CD4-positive, CD25-positive, alpha-beta regulatory T cell (primary cell): Measurements from ENCODE around the gene MINDY1. TPM values are rescaled to one million over a fixed set of nuclear protein-coding genes. Genes with fewer than 3 reads are reported as not detected.

ENCODE experiments used
- ATAC-seq, 2 donors: fragments of 150-1000 bp; cut with Tn5 transposase; one replicate each; pipeline ENCODE4 v1.10.0; 2021; ENCODE audit warnings: low read depth in 2 of 2, moderate number of reproducible peaks in 2 of 2, moderate library complexity in 1 of 2
- DNase-seq, 3 donors: peaks; one replicate each; pipeline versions ENCODE4 v3.0.0 to v3.0.0-alpha.2; 2012 to 2022; ENCODE audit warnings: mixed read lengths in 1 of 3
- H3K27ac ChIP-seq: one replicate; pipeline ENCODE4 v1.7.0; 2013; ENCODE audit warnings: mild to moderate bottlenecking, low read length; ENCODE audit not compliant: insufficient read depth, poor library complexity, severe bottlenecking
- H3K27me3 ChIP-seq: one replicate; pipeline ENCODE4 v1.7.0; 2013; ENCODE audit warnings: low read length; ENCODE audit not compliant: control insufficient read depth, insufficient read depth
- H3K36me3 ChIP-seq: one replicate; pipeline ENCODE4 v1.7.0; 2013; ENCODE audit warnings: mild to moderate bottlenecking, low read length, moderate library complexity; ENCODE audit not compliant: control insufficient read depth, insufficient read depth
- H3K4me1 ChIP-seq: 2 replicates; pipeline ENCODE4 v1.7.0; 2013; ENCODE audit warnings: mild to moderate bottlenecking, low read length; ENCODE audit not compliant: insufficient read depth, control insufficient read depth, poor library complexity, severe bottlenecking
- H3K4me3 ChIP-seq: one replicate; pipeline ENCODE4 v1.7.0; 2013; ENCODE audit warnings: low read depth, mild to moderate bottlenecking, low read length, moderate library complexity
- H3K9me3 ChIP-seq, 2 experiments: 1 replicate in 1 of 2; 2 replicates in 1 of 2; pipeline ENCODE4 v1.7.0; 2013; ENCODE audit warnings: low read length in 2 of 2, mild to moderate bottlenecking in 1 of 2, moderate library complexity in 1 of 2; ENCODE audit not compliant: control insufficient read depth in 2 of 2
- H3K27ac Mint-ChIP-seq, 3 donors: one replicate each; pipeline ENCODE4 v1.8.0; 2020 to 2022; ENCODE audit warnings: mild to moderate bottlenecking in 3 of 3, mixed read lengths in 3 of 3, moderate library complexity in 2 of 3
- H3K27me3 Mint-ChIP-seq: one replicate; pipeline ENCODE4 v1.8.0; 2022; ENCODE audit warnings: mild to moderate bottlenecking, mixed read lengths
- H3K36me3 Mint-ChIP-seq: one replicate; pipeline ENCODE4 v1.8.0; 2020; ENCODE audit warnings: mixed read lengths
- H3K4me1 Mint-ChIP-seq, 4 donors: one replicate each; pipeline ENCODE4 v1.8.0; 2020 to 2022; ENCODE audit warnings: mixed read lengths in 4 of 4, mild to moderate bottlenecking in 1 of 4
- H3K4me3 Mint-ChIP-seq, 4 donors: one replicate each; pipeline ENCODE4 v1.8.0; 2020 to 2022; ENCODE audit warnings: mild to moderate bottlenecking in 4 of 4, mixed read lengths in 4 of 4, moderate library complexity in 3 of 4
- H3K9me3 Mint-ChIP-seq, 7 donors: one replicate each; pipeline ENCODE4 v1.8.0; 2020 to 2022; ENCODE audit warnings: mixed read lengths in 7 of 7, mild to moderate bottlenecking in 3 of 7, moderate library complexity in 2 of 7
- polyA plus RNA-seq, 4 donors: library from polyadenylated mRNA; unstranded; fragments of 300-500 nt; fragmentation: Illumina TruSeq; gene quantifications; one replicate each; pipeline ENCODE4 v1.2.3, GENCODE V29; 2021
- total RNA-seq: library from RNA; stranded (reverse); gene quantifications from one replicate; pipeline ENCODE4 v1.2.3, GENCODE V29; 2022

Gene MINDY1
- total and polyA plus RNA-seq, 5 donors from 2014 or later = 3.0 to 12.9 (median 5.4) TPM

DNA sequence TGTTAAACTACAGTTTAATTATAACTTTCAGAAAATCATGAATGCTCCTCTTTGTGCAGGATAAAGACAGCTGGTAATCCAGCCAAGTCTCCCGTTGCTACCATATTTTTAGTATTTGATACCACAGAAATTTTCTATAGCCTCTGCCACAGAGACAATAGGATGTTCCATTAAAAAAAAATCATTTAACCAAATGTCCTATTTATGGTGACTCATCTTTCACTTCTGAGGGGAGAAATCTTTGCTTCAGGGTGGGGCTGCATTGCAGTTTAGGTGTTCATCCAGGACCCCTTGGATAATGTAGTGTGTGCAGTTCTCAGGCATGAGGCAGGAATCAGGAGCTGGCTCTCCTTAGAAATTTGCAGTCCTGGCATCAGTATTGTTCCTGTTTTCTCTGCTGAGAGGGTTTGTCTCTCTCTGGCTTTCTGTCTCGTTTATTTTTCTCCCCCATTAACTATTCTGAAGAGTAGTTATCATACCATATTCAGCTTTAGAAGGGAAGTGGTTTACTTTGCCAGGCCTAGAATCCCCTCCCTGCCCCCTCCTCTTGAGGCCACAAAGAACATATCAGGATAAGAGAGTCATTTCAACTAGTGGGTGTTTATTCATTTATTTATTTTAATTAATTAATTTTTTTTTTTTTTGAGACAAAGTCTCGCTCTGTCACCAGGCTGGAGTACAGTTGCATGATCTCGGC lies 4.6 kb upstream of the MINDY1 start:
- Mint-ChIP-seq H3K4me1 (peaks cover 31 to 74% (median 44%) of the 10 kb centered on the region in 4 donors), H3K9me3 (no peaks in the 10 kb centered on the region), H3K27ac (peak overlapping the region in 1 of 3 donors; percentile 91), H3K4me3 (peak overlapping the region; percentile 35 to 98 (median 58)), H3K27me3 (no peaks in the 10 kb centered on the region), H3K36me3 (peaks cover 15% of the 10 kb centered on the region)
- DNase-seq (no peak), ATAC-seq (no peak)
- Histone ChIP-seq H3K27me3 (no peaks in the 10 kb centered on the region), H3K36me3 (no peaks in the 10 kb centered on the region), H3K27ac (no peak overlapping the region), H3K9me3 (no peaks in the 10 kb centered on the region), H3K4me1 (peaks cover 41% of the 10 kb centered on the region), H3K4me3 (no peak overlapping the region)

DNA sequence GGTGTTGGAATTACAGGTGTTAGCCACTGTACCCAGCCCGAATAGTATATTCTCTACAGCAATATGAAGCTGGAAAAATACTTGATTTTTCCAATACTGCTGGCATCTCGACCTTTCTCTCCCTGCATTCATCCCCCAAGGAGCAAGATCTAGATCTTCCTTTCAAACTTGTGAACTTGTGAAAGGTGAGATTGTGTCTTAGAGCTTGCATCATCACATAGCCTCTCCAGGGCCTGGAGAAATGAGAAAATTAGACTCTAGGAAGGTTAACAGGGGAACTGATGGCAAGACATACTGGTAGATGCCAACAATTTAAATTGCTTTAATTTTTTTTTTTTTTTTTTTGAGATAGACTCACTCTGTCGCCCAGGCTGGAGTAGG lies 3.6 kb upstream of the MINDY1 start:
- H3K9me3 ChIP-seq = no peaks in the 10 kb centered on the region
- peak overlapping the region; percentile 2 for H3K27ac ChIP-seq
- peaks cover 31 to 84% (median 52%) of the 10 kb centered on the region in 4 donors for H3K4me1 Mint-ChIP-seq
- H3K36me3 ChIP-seq = no peaks in the 10 kb centered on the region
- H3K4me3 Mint-ChIP-seq = peak overlapping the region; percentile 89 to 98 (median 96)
- ATAC-seq = no peak
- H3K4me1 ChIP-seq = peaks cover 49% of the 10 kb centered on the region
- no peaks in the 10 kb centered on the region for H3K27me3 Mint-ChIP-seq
- H3K27me3 ChIP-seq = no peaks in the 10 kb centered on the region
- DNase-seq = no peak
- no peak overlapping the region for H3K4me3 ChIP-seq
- peaks cover 15% of the 10 kb centered on the region for H3K36me3 Mint-ChIP-seq
- H3K9me3 Mint-ChIP-seq = no peaks in the 10 kb centered on the region
- H3K27ac Mint-ChIP-seq = peak overlapping the region in 2 of 3 donors; percentile 25 to 97

DNA sequence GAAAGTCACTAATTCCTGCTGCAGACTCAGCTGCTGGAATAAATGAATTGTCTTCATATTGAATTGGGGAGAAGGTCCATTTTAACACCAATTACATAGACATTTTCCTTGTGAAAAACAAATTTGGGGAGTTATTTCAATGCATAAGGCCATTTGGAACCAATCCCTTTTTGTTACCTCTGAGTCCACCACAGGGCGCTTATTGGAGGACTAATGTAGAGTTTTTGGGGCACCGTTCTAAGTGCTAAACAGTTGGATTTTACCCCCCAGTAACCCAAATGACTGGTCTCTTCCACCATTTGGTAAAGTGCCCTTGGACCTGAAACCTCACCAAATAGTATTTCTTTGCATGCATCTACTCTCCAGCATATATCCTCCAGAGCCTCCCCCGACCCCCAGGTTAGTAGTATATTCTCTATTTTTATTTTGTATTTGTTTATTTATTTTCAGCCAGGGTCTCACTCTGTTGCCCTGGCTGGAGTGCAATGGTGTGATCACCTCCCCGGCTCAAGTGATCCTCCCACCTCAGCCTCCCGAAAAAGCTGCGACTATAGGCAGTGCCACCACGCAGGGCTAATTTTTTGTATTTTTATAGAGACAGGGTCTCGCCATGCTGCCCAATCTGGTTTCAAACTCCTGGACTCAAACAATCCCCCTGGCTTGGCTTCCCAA lies 3.1 kb upstream of the MINDY1 start:
- Mint-ChIP-seq H3K4me1 (peaks cover 31 to 88% (median 54%) of the 10 kb centered on the region in 4 donors), H3K27ac (peak overlapping the region; percentile 48 to 98 (median 97)), H3K36me3 (peaks cover 15% of the 10 kb centered on the region), H3K9me3 (no peaks in the 10 kb centered on the region), H3K27me3 (no peaks in the 10 kb centered on the region), H3K4me3 (peak overlapping the region; percentile 95 to 98 (median 96))
- no peak for ATAC-seq
- H3K4me1 ChIP-seq = peaks cover 54% of the 10 kb centered on the region
- no peaks in the 10 kb centered on the region for H3K9me3 ChIP-seq
- H3K36me3 ChIP-seq = no peaks in the 10 kb centered on the region
- H3K27ac ChIP-seq = no peak overlapping the region
- no peaks in the 10 kb centered on the region for H3K27me3 ChIP-seq
- H3K4me3 ChIP-seq = peak overlapping the region; percentile 90
- no peak for DNase-seq

DNA sequence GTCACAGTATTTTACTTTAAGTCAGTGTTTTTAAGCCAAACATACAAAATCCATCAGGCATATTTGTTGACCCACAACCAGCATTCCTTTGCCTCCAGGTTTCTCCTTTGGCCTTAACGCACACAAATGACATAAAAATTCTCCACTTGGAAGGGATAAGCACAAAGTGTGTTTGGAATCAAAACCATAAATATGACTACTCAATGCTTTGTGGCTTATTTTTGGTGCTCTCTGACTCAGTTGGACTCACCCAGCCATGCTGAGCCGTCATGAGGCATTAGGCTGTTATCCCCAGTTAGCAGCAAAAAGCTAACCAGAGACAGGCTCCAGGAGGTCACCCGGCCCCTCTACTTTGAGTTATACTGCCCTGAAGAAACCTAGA lies 2.5 kb upstream of the MINDY1 start:
- H3K27ac Mint-ChIP-seq = peak overlapping the region; percentile 96 to 98 (median 97)
- H3K4me3 Mint-ChIP-seq = peak overlapping the region; percentile 95 to 98 (median 96)
- peaks cover 15% of the 10 kb centered on the region for H3K36me3 Mint-ChIP-seq
- Histone ChIP-seq H3K27me3 (no peaks in the 10 kb centered on the region), H3K4me3 (peak overlapping the region; percentile 90), H3K36me3 (no peaks in the 10 kb centered on the region), H3K9me3 (no peaks in the 10 kb centered on the region), H3K4me1 (peaks cover 58% of the 10 kb centered on the region), H3K27ac (peak overlapping the region; percentile 97)
- no peak for DNase-seq
- no peaks in the 10 kb centered on the region for H3K9me3 Mint-ChIP-seq
- H3K4me1 Mint-ChIP-seq = peaks cover 27 to 91% (median 52%) of the 10 kb centered on the region in 4 donors
- no peaks in the 10 kb centered on the region for H3K27me3 Mint-ChIP-seq
- ATAC-seq = no peak

DNA sequence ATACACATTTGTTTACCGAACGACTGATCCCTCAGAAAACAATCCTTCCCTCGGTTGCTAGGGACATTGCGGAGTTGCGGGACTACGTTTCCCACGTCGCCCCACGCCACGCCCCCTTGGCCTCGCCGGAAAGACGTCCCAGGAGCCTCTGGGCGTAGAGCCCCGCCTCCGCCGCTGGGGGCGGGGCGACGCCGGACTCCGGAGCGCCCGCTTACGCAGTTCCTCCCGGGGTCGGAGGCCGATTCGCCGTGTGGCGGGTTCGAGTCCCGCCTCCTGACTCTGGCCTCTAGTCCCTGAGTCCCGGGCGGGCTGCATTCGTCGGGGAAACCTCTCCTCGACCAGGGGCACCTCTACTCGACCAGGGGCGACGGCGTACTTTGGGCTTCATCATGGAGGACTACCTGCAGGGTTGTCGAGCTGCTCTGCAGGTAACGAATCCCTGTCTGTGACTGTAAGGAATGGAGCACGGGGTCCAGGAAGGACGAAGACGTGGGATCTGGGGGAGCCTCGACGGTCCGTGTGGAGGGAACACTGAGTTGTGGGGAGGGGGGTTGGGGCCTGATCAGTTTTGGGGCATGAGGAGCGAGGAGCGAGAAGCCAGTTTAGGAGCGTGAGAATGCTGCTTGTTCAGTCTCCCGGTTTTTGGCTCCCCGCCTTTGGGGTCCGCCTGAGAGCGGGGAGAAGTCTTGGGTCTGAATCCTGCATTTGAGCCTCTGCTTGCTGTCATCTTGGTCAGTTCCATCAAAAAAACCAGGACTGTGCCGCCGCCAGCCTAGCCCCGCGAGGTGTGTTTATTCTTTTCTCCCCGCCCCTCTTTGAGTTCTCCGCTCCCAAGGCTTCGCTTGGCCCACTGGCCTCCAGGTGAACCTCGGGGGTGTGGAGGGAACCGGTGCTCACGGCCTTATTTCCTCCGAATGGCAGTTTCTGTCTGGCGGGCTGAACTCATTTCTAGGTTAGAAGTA lies 1.8 kb upstream of the MINDY1 start, which contains the start of gene PRUNE1:
Gene PRUNE1, plus strand, starts transcription at position 206 of the 962 bp plus-strand sequence. Its CDS starts 184 bp downstream, at position 390.
- peaks cover 27 to 94% (median 52%) of the 10 kb centered on the region in 4 donors for H3K4me1 Mint-ChIP-seq
- peak; percentile 92 to 93 for ATAC-seq
- peaks cover 13% of the 10 kb centered on the region for H3K36me3 Mint-ChIP-seq
- peaks cover 63% of the 10 kb centered on the region for H3K4me1 ChIP-seq
- no peaks in the 10 kb centered on the region for H3K36me3 ChIP-seq
- peak within 1 kb of the TSS; percentile 97 for H3K27ac ChIP-seq
- peak; percentile 91 to 96 (median 95) for DNase-seq
- H3K27ac Mint-ChIP-seq = peak within 1 kb of the TSS; percentile 96 to 98 (median 97)
- no peaks in the 10 kb centered on the region for H3K9me3 ChIP-seq
- peak within 1 kb of the TSS; percentile 90 for H3K4me3 ChIP-seq
- H3K9me3 Mint-ChIP-seq = no peaks in the 10 kb centered on the region
- H3K4me3 Mint-ChIP-seq = peak within 1 kb of the TSS; percentile 95 to 98 (median 96)
- H3K27me3 Mint-ChIP-seq = no peaks in the 10 kb centered on the region
- H3K27me3 ChIP-seq = no peaks in the 10 kb centered on the region

DNA sequence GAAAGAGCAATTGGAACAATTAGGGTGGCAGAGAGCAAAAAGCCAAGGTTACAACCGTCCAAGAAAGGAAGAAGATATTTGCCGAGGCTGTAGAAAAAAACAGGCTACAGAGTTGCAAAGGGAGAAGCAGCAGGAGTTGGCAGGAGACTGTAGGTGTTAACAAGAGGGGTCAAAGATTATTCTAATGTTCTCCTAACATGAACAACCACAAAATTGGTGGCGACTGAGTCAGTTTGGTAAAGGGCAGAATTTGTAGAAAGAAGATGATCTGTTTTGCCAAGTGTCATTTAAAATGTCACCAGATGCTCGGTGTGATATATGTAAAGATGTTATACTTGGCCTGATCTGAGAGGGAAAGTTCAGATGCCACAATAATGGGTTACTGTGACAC lies 1.1 kb upstream of the MINDY1 start:
- Mint-ChIP-seq H3K27me3 (no peaks in the 10 kb centered on the region), H3K9me3 (no peaks in the 10 kb centered on the region), H3K4me1 (peaks cover 27 to 93% (median 53%) of the 10 kb centered on the region in 4 donors), H3K36me3 (peaks cover 13% of the 10 kb centered on the region), H3K4me3 (peak overlapping the region; percentile 95 to 98 (median 96)), H3K27ac (peak overlapping the region; percentile 96 to 98 (median 97))
- H3K27ac ChIP-seq = peak overlapping the region; percentile 97
- H3K27me3 ChIP-seq = no peaks in the 10 kb centered on the region
- H3K36me3 ChIP-seq = no peaks in the 10 kb centered on the region
- no peaks in the 10 kb centered on the region for H3K9me3 ChIP-seq
- ATAC-seq (no peak), DNase-seq (no peak)
- H3K4me3 ChIP-seq = peak overlapping the region; percentile 90
- peaks cover 70% of the 10 kb centered on the region for H3K4me1 ChIP-seq

DNA sequence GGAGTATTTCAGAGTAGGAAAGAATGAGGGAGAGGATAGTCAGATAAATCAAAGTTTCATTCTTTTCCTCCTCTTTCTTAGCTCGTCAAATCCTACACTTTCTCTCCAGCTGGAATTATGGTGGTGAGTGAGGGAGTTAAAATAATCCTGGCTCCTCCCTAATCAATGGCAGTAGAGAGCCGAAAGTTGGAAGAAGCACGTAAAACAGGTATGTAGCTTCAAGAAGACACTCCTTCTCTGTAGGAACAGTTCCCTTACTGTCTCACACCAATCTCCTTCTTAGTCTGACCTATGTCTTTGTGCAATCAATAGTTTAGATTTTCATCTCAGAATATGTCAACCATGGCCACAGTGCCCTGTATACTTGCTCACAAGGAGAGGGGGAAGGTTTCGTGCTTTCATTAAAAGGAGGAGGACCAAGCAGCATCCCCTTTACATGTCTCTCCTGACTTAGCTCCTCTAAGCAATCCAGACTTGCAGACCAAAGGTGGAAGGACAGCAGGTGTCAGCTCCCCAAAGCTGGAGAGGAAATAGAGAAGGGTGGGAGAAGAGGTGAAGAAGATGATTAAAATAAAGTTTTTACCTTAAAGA lies 878 bp downstream of the MINDY1 start:
- Histone ChIP-seq H3K36me3 (peaks cover 7% of the 10 kb centered on the region), H3K27ac (peak overlapping the region; percentile 97), H3K4me3 (peak overlapping the region; percentile 90), H3K27me3 (no peaks in the 10 kb centered on the region), H3K4me1 (peaks cover 64% of the 10 kb centered on the region), H3K9me3 (no peaks in the 10 kb centered on the region)
- H3K4me3 Mint-ChIP-seq = peak overlapping the region; percentile 93 to 98 (median 96)
- no peaks in the 10 kb centered on the region for H3K9me3 Mint-ChIP-seq
- peaks cover 11% of the 10 kb centered on the region for H3K36me3 Mint-ChIP-seq
- ATAC-seq (no peak), DNase-seq (peak in 1 of 3 donors; percentile 20)
- peaks cover 16 to 95% (median 56%) of the 10 kb centered on the region in 4 donors for H3K4me1 Mint-ChIP-seq
- H3K27ac Mint-ChIP-seq = peak overlapping the region; percentile 94 to 98 (median 97)
- H3K27me3 Mint-ChIP-seq = no peaks in the 10 kb centered on the region
